GM23338 (cell line): ENCODE results near the gene PREP.

Source experiments
- CREB1 ChIP-seq: fragments of 250-450 bp; sonication (Bioruptor Pico); IDR thresholded peaks from 2 replicates; pipeline ENCODE4 v1.5.0; 2020; ENCODE audit warnings: low read depth, mild to moderate bottlenecking, moderate library complexity
- CTCF ChIP-seq, 2 experiments: fragments of 200-600 bp in 1 of 2; sonication (generic) in 1 of 2; conservative IDR thresholded peaks; 2 replicates each; pipeline versions ENCODE4 v1.5.1 to v1.6.1; 2016 to 2017; ENCODE audit warnings: antibody characterized with exemption in 2 of 2, low read depth in 2 of 2, mild to moderate bottlenecking in 2 of 2, moderate library complexity in 1 of 2
- EZH2 ChIP-seq: fragments of 200-600 bp; sonication (generic); IDR thresholded peaks from one replicate; pipeline ENCODE4 v1.8.0; 2017; ENCODE audit warnings: antibody characterized with exemption, mild to moderate bottlenecking, low read depth; ENCODE audit not compliant: unreplicated experiment
- EZH2phosphoT487 ChIP-seq: fragments of 200-600 bp; sonication (generic); IDR thresholded peaks from one replicate; pipeline ENCODE4 v1.8.1; 2018; ENCODE audit warnings: antibody characterized with exemption; ENCODE audit not compliant: unreplicated experiment
- JUNB ChIP-seq: IDR thresholded peaks from one replicate; pipeline ENCODE4 v1.6.1; 2016; ENCODE audit warnings: antibody characterized with exemption; ENCODE audit not compliant: unreplicated experiment
- POLR2AphosphoS5 ChIP-seq: IDR thresholded peaks from 2 replicates; pipeline ENCODE4 v1.6.1; 2016; ENCODE audit warnings: antibody characterized with exemption, low read depth
- REST ChIP-seq: IDR thresholded peaks from one replicate; pipeline ENCODE4 v1.6.1; 2018; ENCODE audit warnings: antibody characterized with exemption; ENCODE audit not compliant: unreplicated experiment
- STAT1 ChIP-seq: IDR thresholded peaks from one replicate; pipeline ENCODE4 v1.6.1; 2016; ENCODE audit warnings: antibody characterized with exemption; ENCODE audit not compliant: unreplicated experiment
- TF ChIP-seq, protein P1 (sequence below): fragments of 250-450 bp; sonication (Bioruptor Pico); IDR thresholded peaks from 2 replicates; pipeline ENCODE4 v1.5.0; 2020; ENCODE audit warnings: mild to moderate bottlenecking, moderate library complexity

- TF ChIP-seq CTCF (conservative IDR thresholded peaks at IDR 0.05; ENCODE audit: low read depth in 2 of 2) = no peak
- TF ChIP-seq STAT1 = no peak
- no peak for TF ChIP-seq POLR2AphosphoS5
- TF ChIP-seq REST = no peak
- TF ChIP-seq, protein P1, sequence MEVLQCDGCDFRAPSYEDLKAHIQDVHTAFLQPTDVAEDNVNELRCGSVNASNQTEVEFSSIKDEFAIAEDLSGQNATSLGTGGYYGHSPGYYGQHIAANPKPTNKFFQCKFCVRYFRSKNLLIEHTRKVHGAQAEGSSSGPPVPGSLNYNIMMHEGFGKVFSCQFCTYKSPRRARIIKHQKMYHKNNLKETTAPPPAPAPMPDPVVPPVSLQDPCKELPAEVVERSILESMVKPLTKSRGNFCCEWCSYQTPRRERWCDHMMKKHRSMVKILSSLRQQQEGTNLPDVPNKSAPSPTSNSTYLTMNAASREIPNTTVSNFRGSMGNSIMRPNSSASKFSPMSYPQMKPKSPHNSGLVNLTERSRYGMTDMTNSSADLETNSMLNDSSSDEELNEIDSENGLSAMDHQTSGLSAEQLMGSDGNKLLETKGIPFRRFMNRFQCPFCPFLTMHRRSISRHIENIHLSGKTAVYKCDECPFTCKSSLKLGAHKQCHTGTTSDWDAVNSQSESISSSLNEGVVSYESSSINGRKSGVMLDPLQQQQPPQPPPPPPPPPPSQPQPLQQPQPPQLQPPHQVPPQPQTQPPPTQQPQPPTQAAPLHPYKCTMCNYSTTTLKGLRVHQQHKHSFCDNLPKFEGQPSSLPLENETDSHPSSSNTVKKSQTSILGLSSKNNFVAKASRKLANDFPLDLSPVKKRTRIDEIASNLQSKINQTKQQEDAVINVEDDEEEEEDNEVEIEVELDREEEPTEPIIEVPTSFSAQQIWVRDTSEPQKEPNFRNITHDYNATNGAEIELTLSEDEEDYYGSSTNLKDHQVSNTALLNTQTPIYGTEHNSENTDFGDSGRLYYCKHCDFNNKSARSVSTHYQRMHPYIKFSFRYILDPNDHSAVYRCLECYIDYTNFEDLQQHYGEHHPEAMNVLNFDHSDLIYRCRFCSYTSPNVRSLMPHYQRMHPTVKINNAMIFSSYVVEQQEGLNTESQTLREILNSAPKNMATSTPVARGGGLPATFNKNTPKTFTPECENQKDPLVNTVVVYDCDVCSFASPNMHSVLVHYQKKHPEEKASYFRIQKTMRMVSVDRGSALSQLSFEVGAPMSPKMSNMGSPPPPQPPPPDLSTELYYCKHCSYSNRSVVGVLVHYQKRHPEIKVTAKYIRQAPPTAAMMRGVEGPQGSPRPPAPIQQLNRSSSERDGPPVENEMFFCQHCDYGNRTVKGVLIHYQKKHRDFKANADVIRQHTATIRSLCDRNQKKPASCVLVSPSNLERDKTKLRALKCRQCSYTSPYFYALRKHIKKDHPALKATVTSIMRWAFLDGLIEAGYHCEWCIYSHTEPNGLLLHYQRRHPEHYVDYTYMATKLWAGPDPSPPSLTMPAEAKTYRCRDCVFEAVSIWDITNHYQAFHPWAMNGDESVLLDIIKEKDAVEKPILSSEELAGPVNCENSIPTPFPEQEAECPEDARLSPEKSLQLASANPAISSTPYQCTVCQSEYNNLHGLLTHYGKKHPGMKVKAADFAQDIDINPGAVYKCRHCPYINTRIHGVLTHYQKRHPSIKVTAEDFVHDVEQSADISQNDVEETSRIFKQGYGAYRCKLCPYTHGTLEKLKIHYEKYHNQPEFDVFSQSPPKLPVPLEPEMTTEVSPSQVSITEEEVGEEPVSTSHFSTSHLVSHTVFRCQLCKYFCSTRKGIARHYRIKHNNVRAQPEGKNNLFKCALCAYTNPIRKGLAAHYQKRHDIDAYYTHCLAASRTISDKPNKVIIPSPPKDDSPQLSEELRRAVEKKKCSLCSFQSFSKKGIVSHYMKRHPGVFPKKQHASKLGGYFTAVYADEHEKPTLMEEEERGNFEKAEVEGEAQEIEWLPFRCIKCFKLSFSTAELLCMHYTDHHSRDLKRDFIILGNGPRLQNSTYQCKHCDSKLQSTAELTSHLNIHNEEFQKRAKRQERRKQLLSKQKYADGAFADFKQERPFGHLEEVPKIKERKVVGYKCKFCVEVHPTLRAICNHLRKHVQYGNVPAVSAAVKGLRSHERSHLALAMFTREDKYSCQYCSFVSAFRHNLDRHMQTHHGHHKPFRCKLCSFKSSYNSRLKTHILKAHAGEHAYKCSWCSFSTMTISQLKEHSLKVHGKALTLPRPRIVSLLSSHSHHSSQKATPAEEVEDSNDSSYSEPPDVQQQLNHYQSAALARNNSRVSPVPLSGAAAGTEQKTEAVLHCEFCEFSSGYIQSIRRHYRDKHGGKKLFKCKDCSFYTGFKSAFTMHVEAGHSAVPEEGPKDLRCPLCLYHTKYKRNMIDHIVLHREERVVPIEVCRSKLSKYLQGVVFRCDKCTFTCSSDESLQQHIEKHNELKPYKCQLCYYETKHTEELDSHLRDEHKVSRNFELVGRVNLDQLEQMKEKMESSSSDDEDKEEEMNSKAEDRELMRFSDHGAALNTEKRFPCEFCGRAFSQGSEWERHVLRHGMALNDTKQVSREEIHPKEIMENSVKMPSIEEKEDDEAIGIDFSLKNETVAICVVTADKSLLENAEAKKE = no peak
- TF ChIP-seq EZH2 = no peak
- no peak for TF ChIP-seq JUNB
- TF ChIP-seq EZH2phosphoT487 = no peak
- TF ChIP-seq CREB1 (CRISPR knock-in tag) = no peak
Measured at GRCh38 chr6:105310371-105310770, 92.5 kb downstream of the PREP start.
